ENCODE data around the gene CD99L2.
"Not testable (repeated sequence)": the region's sequence is repeated elsewhere in the genome, so short reads cannot be mapped to it uniquely, and the experiment has no call there.

The CD99L2 gene

GRCh38 chrX:150854856-150855255 is 43.6 kb downstream of the CD99L2 start:
- no peak for DNase-seq (ENCODE audit: low read depth)

- no peak for DNase-seq (ENCODE audit: low read depth)
These were observed 48.3 kb downstream of the CD99L2 start for GRCh38 chrX:150849996-150850720.

GRCh38 chrX:150849486-150849885 is 49.0 kb downstream of the CD99L2 start:
- no peak for DNase-seq (ENCODE audit: low read depth)

GRCh38 chrX:150848914-150849365 is 49.5 kb downstream of the CD99L2 start:
- DNase-seq (ENCODE audit: low read depth), result no peak

- DNase-seq (ENCODE audit: low read depth), result no peak
These were observed 51.4 kb downstream of the CD99L2 start for GRCh38 chrX:150847088-150847487.

GRCh38 chrX:150846130-150846529 is 52.3 kb downstream of the CD99L2 start:
- no peak for DNase-seq (ENCODE audit: low read depth)

GRCh38 chrX:150845091-150845490 is 53.4 kb downstream of the CD99L2 start:
- DNase-seq (ENCODE audit: low read depth), result no peak

GRCh38 chrX:150844016-150844415 is 54.5 kb downstream of the CD99L2 start:
- DNase-seq (ENCODE audit: low read depth), result no peak

- DNase-seq (ENCODE audit: low read depth), result no peak
These were observed 56.2 kb downstream of the CD99L2 start for GRCh38 chrX:150842198-150842685.

- no peak for DNase-seq (ENCODE audit: low read depth)
These were observed 56.8 kb downstream of the CD99L2 start for GRCh38 chrX:150841456-150842197.

GRCh38 chrX:150837845-150838244 is 60.6 kb downstream of the CD99L2 start:
- no peak for DNase-seq (ENCODE audit: low read depth)

- no peak for DNase-seq (ENCODE audit: low read depth)
These were observed 63.8 kb downstream of the CD99L2 start for GRCh38 chrX:150834695-150835094.

- no peak for DNase-seq (ENCODE audit: low read depth)
These were observed 64.9 kb downstream of the CD99L2 start for GRCh38 chrX:150833454-150834056.

- no peak for DNase-seq (ENCODE audit: low read depth)
These were observed 66.6 kb downstream of the CD99L2 start for GRCh38 chrX:150831863-150832262.

- DNase-seq (ENCODE audit: low read depth), result no peak
These were observed 69.7 kb downstream of the CD99L2 start for GRCh38 chrX:150828785-150829184.

- not testable (repeated sequence) for DNase-seq (ENCODE audit: low read depth)
These were observed 74.1 kb downstream of the CD99L2 start for GRCh38 chrX:150824352-150824751.

- not testable (repeated sequence) for DNase-seq (ENCODE audit: low read depth)
These were observed 74.6 kb downstream of the CD99L2 start for GRCh38 chrX:150823826-150824225.

- no peak for DNase-seq (ENCODE audit: low read depth)
These were observed 76.5 kb downstream of the CD99L2 start for GRCh38 chrX:150821971-150822370.

- no peak for DNase-seq (ENCODE audit: low read depth)
These were observed 84.5 kb downstream of the CD99L2 start for GRCh38 chrX:150813922-150814321.

- DNase-seq (ENCODE audit: low read depth), result no peak
These were observed 91.6 kb downstream of the CD99L2 start for GRCh38 chrX:150806827-150807226.

GRCh38 chrX:150805736-150806135 is 92.7 kb downstream of the CD99L2 start:
- DNase-seq (ENCODE audit: low read depth), result no peak

GRCh38 chrX:150792949-150793527 is 105.4 kb downstream of the CD99L2 start:
- no peak for DNase-seq (ENCODE audit: low read depth)

All from stimulated activated CD8-positive, alpha-beta memory T cell treated with anti-CD3 and anti-CD28 coated beads, Interleukin-7, amount 100 ng/mL, for 24 hours (primary cell).